ENCODE measurements around the gene AGMO. TPM values are rescaled to one million over a fixed set of nuclear protein-coding genes. Genes with fewer than 3 reads are reported as not detected.

Gene AGMO
- total RNA-seq, 2 donors from 2014 or later, result 1.9 TPM; not detected in 1

- no peaks in the 10 kb centered on the region for H3K27me3 Mint-ChIP-seq (ENCODE audit: insufficient read depth)
- H3K27ac Mint-ChIP-seq, result no peak overlapping the region
- TF ChIP-seq, protein P1, sequence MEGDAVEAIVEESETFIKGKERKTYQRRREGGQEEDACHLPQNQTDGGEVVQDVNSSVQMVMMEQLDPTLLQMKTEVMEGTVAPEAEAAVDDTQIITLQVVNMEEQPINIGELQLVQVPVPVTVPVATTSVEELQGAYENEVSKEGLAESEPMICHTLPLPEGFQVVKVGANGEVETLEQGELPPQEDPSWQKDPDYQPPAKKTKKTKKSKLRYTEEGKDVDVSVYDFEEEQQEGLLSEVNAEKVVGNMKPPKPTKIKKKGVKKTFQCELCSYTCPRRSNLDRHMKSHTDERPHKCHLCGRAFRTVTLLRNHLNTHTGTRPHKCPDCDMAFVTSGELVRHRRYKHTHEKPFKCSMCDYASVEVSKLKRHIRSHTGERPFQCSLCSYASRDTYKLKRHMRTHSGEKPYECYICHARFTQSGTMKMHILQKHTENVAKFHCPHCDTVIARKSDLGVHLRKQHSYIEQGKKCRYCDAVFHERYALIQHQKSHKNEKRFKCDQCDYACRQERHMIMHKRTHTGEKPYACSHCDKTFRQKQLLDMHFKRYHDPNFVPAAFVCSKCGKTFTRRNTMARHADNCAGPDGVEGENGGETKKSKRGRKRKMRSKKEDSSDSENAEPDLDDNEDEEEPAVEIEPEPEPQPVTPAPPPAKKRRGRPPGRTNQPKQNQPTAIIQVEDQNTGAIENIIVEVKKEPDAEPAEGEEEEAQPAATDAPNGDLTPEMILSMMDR (conservative IDR thresholded peaks at IDR 0.05), result no peak
- H3K4me3 Mint-ChIP-seq, result no peak overlapping the region
- Histone ChIP-seq H3K4me3 (ENCODE audit: low read length) (no peak overlapping the region), H3K4me1 (ENCODE audit: control insufficient read depth, insufficient read depth, low read length) (no peaks in the 10 kb centered on the region), H3K27ac (ENCODE audit: low read depth, low read length) (no peak overlapping the region), H3K9ac (ENCODE audit: extremely low read depth, low read length, poor library complexity, severe bottlenecking) (no peak overlapping the region), H3K36me3 (ENCODE audit: control insufficient read depth, insufficient read depth, low read length) (no peaks in the 10 kb centered on the region), H3K27me3 (ENCODE audit: control insufficient read depth, insufficient read depth, low read length, poor library complexity, severe bottlenecking) (no peaks in the 10 kb centered on the region), H3K9me3 (ENCODE audit: control insufficient read depth, low read length) (no peaks in the 10 kb centered on the region)
- peaks cover 2% of the 10 kb centered on the region for H3K36me3 Mint-ChIP-seq (ENCODE audit: low read depth)
- H3K4me1 Mint-ChIP-seq, result peaks cover 2% of the 10 kb centered on the region
- 100% methylated on average over 1 of the region's 1 CpG; no CpG with 5 or more reads in 1 of the 2 experiments for WGBS, 2 experiments (ENCODE audit: insufficient coverage in 1 of 2, insufficient read length in 1 of 2)
- DNase-seq, result no peak
- H3K9me3 Mint-ChIP-seq, result peaks cover 4% of the 10 kb centered on the region
Measured at GRCh38 chr7:15178065-15178464, 383.8 kb downstream of the AGMO start.

- Histone ChIP-seq H3K9ac (ENCODE audit: extremely low read depth, low read length, poor library complexity, severe bottlenecking) (no peak overlapping the region), H3K27ac (ENCODE audit: low read depth, low read length) (no peak overlapping the region), H3K36me3 (ENCODE audit: control insufficient read depth, insufficient read depth, low read length) (no peaks in the 10 kb centered on the region), H3K4me1 (ENCODE audit: control insufficient read depth, insufficient read depth, low read length) (no peaks in the 10 kb centered on the region), H3K9me3 (ENCODE audit: control insufficient read depth, low read length) (no peaks in the 10 kb centered on the region), H3K4me3 (ENCODE audit: low read length) (no peak overlapping the region), H3K27me3 (ENCODE audit: control insufficient read depth, insufficient read depth, low read length, poor library complexity, severe bottlenecking) (no peaks in the 10 kb centered on the region)
- peaks cover 2% of the 10 kb centered on the region for H3K4me1 Mint-ChIP-seq
- DNase-seq, result no peak
- no peak overlapping the region for H3K4me3 Mint-ChIP-seq
- TF ChIP-seq, protein P1 (conservative IDR thresholded peaks at IDR 0.05), result no peak
- no peak overlapping the region for H3K27ac Mint-ChIP-seq
- WGBS, 2 experiments (ENCODE audit: insufficient coverage in 1 of 2, insufficient read length in 1 of 2), result 93 to 100% methylated on average over 2 to 4 of the region's 4 CpGs
- no peaks in the 10 kb centered on the region for H3K27me3 Mint-ChIP-seq (ENCODE audit: insufficient read depth)
- peaks cover 2% of the 10 kb centered on the region for H3K36me3 Mint-ChIP-seq (ENCODE audit: low read depth)
- peaks cover 4% of the 10 kb centered on the region for H3K9me3 Mint-ChIP-seq
Measured at GRCh38 chr7:15176089-15176488, 385.7 kb downstream of the AGMO start.

DNA sequence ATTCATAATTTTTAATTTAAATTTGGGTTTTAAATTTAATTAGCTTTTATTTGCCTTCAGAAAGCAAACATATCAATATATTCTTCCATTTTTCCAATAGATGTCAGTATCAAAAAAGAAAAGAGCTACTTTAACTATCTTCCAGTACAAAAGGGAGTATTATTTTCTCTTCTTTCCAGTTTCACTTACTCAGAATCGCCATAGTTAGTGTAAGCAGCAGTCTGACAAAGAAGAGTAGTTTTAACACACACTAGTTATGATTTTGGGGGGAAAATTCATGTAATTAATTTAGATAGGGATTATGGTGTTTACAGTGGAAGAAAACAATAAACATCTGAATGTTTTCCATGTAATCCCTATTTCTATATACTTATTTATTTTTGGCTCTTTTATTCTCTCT lies 386.7 kb downstream of the AGMO start:
- TF ChIP-seq, protein P1 (conservative IDR thresholded peaks at IDR 0.05), result no peak
- Histone ChIP-seq H3K9me3 (ENCODE audit: control insufficient read depth, low read length) (no peaks in the 10 kb centered on the region), H3K4me1 (ENCODE audit: control insufficient read depth, insufficient read depth, low read length) (no peaks in the 10 kb centered on the region), H3K27me3 (ENCODE audit: control insufficient read depth, insufficient read depth, low read length, poor library complexity, severe bottlenecking) (no peaks in the 10 kb centered on the region), H3K9ac (ENCODE audit: extremely low read depth, low read length, poor library complexity, severe bottlenecking) (no peak overlapping the region), H3K4me3 (ENCODE audit: low read length) (no peak overlapping the region), H3K27ac (ENCODE audit: low read depth, low read length) (no peak overlapping the region), H3K36me3 (ENCODE audit: control insufficient read depth, insufficient read depth, low read length) (no peaks in the 10 kb centered on the region)
- Mint-ChIP-seq H3K4me1 (peaks cover 2% of the 10 kb centered on the region), H3K27ac (no peak overlapping the region), H3K9me3 (peaks cover 4% of the 10 kb centered on the region), H3K4me3 (no peak overlapping the region), H3K36me3 (ENCODE audit: low read depth) (peaks cover 2% of the 10 kb centered on the region), H3K27me3 (ENCODE audit: insufficient read depth) (no peaks in the 10 kb centered on the region)
- WGBS, 2 experiments (ENCODE audit: insufficient coverage in 1 of 2, insufficient read length in 1 of 2), result 80 to 100% methylated on average over 1 of the region's 1 CpG
- no peak for DNase-seq

Measured in endodermal cell (in vitro differentiated cells).